GM19025 (cell line): ENCODE data around the gene ANAPC2.
A peak's percentile ranks its signal among the peaks of the same experiment; 100 is the strongest.

ENCODE experiments used
- ATAC-seq: cut with Tn5 transposase; IDR thresholded peaks from one replicate; pipeline ENCODE4 v1.9.1; 2021; ENCODE audit warnings: mild to moderate bottlenecking, low read depth, moderate library complexity; ENCODE audit not compliant: unreplicated experiment

Gene ANAPC2, protein sequence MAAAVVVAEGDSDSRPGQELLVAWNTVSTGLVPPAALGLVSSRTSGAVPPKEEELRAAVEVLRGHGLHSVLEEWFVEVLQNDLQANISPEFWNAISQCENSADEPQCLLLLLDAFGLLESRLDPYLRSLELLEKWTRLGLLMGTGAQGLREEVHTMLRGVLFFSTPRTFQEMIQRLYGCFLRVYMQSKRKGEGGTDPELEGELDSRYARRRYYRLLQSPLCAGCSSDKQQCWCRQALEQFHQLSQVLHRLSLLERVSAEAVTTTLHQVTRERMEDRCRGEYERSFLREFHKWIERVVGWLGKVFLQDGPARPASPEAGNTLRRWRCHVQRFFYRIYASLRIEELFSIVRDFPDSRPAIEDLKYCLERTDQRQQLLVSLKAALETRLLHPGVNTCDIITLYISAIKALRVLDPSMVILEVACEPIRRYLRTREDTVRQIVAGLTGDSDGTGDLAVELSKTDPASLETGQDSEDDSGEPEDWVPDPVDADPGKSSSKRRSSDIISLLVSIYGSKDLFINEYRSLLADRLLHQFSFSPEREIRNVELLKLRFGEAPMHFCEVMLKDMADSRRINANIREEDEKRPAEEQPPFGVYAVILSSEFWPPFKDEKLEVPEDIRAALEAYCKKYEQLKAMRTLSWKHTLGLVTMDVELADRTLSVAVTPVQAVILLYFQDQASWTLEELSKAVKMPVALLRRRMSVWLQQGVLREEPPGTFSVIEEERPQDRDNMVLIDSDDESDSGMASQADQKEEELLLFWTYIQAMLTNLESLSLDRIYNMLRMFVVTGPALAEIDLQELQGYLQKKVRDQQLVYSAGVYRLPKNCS

GRCh38 chr9:137188490-137189296, at the start of gene ANAPC2, which contains the start of gene SSNA1:
TSS of gene ANAPC2 (minus strand) at chr9:137188560. CDS start at chr9:137188532, 28 bp downstream.
TSS of gene SSNA1 (plus strand) at chr9:137188676. CDS start at chr9:137188727, 51 bp downstream.
- peak; percentile 77 for ATAC-seq

GRCh38 chr9:137236936-137237421, 48.6 kb upstream of the ANAPC2 start:
- ATAC-seq: no peak

DNA sequence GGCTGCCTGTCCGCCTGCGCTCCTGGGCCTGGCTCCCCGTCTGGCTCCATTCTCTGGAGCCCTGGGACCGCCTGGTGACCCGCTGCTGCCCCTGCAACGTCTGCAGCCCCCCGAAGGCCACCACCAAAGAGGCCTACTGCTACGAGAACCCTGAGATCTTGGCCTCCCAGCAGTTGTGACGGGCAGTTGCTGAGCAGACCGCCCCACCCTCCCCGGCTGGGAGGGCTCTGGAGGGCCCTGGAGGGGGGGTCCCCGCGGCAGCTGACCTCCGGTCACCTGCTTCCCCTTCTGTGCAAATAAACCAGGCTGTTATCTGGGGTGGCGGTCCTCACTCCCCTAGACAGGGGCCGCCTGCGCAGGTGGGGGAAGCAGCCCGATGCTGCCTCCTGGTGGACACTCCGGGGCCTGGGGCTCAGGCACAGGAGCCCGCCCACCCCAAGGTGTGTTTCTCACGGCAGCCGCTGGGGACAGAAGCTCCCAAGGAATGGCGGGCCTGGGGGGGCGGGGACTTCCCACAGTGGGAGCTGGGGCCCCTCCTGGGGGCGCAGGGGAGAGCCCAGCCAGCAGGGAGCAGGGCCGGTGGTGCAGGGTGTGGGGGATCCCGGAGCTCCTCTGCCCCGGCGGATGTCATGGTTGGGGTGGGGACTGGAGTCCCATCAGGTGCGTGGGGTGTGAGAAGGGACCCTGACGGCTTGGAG, 48.0 kb upstream of the ANAPC2 start:
- ATAC-seq: no peak

DNA sequence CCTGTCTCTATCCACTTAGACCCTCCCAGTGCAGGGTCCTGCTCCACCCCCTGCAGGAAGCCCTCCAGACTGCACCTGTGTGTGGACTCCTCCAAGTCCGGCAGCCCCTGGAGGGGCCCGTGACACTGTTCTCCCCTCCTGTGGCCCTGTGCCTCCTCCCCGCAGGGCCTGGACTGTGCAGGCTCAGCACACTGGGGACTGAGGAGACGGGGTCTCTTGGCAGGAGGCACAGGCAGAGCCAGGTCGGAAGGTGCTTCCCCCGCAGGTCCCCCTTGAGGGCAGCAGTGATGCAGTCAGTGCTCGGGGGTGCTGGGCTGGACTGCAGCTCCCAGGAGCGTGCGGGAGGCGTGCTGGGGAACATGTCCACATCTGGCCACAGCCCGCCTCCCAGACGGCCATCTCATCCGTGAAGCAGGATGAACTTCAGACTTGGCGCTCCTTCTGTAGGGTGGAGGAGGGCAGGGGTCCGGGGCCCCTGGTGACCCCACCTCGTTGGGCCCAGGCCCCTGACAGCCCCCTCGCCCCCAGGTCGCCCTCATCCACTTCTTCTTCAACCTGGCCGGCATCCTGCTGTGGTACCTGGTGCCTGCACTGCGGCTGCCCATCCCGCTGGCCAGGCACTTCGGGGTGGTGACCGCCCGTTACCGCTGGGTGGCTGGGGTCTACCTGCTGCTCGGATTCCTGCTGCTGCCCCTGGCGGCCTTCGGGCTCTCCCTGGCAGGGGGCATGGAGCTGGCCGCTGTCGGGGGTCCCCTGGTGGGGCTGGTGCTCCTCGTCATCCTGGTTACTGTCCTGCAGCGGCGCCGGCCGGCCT, 47.3 kb upstream of the ANAPC2 start:
- no peak for ATAC-seq

DNA sequence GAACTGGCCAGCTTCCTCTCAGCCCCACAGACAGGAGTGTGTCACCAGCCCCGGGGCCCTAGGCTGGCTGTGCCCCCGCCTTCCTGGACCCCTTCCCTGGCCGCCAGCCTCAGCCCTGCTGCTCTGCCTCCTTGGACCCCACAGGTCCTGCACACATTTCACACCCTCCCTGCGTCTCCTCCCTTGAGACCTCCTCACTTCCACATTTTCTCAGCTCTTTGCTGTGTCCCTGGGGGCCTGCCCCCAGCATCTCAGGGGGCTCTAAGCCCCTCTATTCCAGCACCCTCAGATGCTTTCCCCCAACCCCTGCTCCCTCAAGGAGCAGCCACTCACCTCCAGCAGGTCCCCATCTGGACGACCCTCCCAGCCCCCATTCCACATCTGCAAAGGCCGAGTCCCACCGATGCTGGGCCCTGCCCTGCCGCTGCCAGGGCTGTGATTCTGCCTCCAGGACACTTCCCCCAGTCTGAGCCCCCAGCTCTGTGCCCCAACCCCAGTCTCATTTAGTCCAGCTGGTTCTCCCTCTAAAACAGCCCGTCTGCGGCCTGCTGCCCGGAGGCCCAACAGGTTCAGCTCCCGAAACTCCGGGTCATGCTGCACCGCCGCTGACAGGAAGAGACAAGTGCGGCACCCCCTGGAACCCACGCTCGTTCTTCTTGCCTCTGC, 46.5 kb upstream of the ANAPC2 start:
- ATAC-seq: no peak

DNA sequence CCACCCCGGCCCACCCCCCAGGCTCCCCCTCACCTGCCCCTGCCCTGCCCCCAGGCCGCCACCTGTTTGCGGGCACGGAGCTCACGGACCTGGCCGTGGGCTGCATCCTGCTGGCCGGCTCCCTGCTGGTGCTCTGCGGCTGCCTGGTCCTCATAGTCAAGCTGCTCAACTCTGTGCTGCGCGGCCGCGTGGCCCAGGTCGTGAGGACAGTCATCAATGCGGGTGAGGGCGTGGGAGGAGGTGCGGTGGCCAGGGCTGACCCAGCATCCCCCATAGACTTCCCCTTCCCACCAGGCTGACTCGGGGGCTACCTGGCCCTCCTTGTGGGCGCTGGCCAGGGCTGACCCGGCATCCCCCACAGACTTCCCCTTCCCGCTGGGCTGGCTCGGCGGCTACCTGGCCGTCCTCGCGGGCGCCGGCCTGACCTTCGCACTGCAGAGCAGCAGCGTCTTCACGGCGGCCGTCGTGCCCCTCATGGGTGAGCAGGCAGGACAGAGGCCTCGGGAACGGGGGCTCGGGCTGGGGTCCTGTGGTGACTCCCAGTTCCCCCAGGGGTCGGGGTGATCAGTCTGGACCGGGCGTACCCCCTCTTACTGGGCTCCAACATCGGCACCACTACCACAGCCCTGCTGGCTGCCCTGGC, 45.8 kb upstream of the ANAPC2 start:
- no peak for ATAC-seq

DNA sequence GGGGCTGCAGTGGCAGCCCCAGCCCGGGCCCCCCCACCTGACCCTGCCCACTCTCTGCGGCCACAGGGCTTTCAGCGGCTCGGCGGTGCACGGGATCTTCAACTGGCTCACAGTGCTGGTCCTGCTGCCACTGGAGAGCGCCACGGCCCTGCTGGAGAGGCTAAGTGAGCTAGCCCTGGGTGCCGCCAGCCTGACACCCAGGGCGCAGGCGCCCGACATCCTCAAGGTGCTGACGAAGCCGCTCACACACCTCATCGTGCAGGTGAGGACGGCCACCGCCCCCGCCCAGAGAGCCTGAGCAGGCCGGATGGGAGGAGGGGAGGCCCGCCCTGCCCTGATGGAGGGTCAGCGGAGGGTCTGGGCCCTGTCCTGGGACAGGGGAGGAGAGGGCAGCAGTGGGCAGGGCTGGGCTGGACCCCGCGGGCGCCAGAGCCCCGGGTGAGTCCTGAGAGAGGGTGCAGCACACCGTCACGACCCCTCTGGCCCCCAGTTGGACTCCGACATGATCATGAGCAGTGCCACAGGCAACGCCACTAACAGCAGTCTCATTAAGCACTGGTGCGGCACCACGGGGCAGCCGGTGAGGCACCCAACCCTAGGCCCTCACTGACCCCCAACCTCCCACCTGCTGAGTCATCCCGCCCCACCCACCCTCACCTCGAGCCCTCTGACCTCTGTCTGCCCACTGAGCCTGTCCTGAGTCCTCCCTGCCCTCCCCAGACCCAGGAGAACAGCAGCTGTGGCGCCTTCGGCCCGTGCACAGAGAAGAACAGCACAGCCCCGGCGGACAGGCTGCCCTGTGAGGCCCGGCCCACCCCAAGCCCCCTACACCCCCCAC, 45.0 kb upstream of the ANAPC2 start:
- ATAC-seq: no peak

GRCh38 chr9:137232510-137232909, 44.1 kb upstream of the ANAPC2 start:
- ATAC-seq: no peak

DNA sequence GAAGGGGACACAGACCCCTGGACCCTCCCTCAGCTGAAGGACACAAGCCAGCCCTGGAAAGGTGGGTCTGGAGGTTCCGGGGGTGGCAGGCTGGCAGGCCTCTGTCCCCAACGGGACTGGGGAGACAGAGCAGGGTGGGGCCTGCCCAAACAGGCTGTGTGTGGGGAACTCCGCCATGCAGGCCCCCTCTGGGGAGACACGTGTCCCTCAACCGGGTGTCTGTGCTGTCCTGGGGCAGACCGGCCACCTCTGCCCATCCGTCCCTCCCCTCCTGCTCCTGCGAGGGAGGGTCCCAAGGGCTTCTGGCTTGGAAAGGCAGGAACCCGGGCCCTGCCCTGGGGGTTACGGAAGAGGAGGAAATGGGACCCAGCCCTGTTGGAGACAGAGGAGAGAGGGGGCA, 43.7 kb upstream of the ANAPC2 start:
- ATAC-seq: no peak

DNA sequence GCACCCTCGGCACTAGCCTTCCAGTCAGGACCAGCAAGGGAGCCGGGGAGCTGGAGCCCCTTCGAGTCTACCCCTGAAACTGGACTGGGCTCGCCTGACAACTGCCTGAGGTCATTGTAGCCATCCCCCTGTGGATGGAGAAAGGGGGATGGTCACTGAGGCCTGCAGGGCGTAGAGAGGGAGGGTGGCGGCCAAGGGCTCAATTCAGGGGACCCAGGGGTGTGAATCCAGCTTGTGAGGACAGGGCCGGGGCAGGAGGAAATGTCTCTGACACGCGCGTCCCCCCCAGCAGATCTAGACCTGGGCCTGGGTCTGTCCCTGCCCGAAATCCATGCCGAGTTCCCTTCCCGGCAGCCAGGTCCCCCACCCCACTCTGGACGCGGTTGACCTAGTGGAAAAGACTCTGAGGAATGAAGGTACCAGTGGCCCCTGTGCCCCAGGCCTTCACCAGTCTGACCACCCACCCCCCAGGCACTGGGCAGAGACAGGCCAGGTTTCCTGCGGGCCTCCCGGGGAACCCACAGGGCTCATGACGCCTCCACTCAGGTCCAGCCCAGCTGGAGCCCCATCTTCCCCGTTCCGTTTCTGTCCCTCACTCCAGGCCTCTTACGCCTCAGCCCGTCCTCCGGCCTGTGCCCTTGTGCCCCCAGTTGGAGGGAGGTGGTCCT, 43.1 kb upstream of the ANAPC2 start:
- no peak for ATAC-seq

- ATAC-seq: no peak
These were observed 42.5 kb upstream of the ANAPC2 start, which contains the start of gene SLC34A3 for GRCh38 chr9:137230705-137231371. TSS of gene SLC34A3 (plus strand) at chr9:137230901. CDS start at chr9:137231703, 802 bp downstream.

GRCh38 chr9:137229903-137230704, 41.7 kb upstream of the ANAPC2 start:
- ATAC-seq: no peak

- no peak for ATAC-seq
These were observed 40.9 kb upstream of the ANAPC2 start for GRCh38 chr9:137228968-137229896.

GRCh38 chr9:137228506-137228967, 40.2 kb upstream of the ANAPC2 start:
- no peak for ATAC-seq
